ENCODE measurements around the gene S100A14.

DNA sequence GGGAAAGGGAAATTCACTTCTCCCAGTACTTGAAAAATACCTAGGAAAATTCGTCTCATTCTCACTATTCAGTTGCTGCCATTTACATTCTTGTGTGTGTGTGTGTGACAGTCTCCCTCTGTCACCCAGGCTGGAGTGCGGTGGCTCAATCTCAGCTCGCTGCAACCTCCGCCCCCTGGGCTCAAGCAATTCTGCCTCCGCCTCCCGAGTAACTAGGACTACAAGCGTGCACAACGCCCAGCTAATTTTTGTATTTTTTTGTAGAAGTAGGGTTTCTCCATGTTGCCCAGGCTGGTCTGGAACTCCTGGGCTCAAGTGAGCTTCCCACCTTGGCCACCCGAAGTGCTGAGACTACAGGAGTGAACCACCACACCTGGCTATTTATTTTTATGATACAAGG is 43.5 kb upstream of the S100A14 start:
- TF ChIP-seq CTCF (IDR thresholded peaks at IDR 0.05) = no peak
- TF ChIP-seq, protein P1, sequence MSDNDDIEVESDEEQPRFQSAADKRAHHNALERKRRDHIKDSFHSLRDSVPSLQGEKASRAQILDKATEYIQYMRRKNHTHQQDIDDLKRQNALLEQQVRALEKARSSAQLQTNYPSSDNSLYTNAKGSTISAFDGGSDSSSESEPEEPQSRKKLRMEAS (IDR thresholded peaks at IDR 0.05) = no peak

Measured in A549 (cell line).